Tibial nerve (tissue), 4 donors: ENCODE results near the gene RPL19. TPM values are rescaled to one million over a fixed set of nuclear protein-coding genes. Genes with fewer than 3 reads are reported as not detected.

ENCODE experiments used
- DNase-seq, 2 donors: peaks; one replicate each; pipeline ENCODE4 v3.0.0-alpha.2; 2019; ENCODE audit warnings: low spot score in 2 of 2
- H3K27ac ChIP-seq, 4 donors: fragments of 200-600 bp; sonication (generic) in 3 of 4; one replicate each; pipeline ENCODE4 v1.5.1; 2017 to 2019; ENCODE audit warnings: mild to moderate bottlenecking in 1 of 4
- H3K27me3 ChIP-seq, 2 donors: fragments of 200-600 bp; sonication (generic) in 1 of 2; one replicate each; pipeline versions ENCODE4 v1.5.1 to v1.6.0; 2017 to 2019
- H3K36me3 ChIP-seq, 3 donors: fragments of 200-600 bp; sonication (generic); one replicate each; pipeline ENCODE4 v1.5.1; 2018 to 2019
- H3K4me1 ChIP-seq, 4 donors: fragments of 200-600 bp; sonication (generic) in 3 of 4; one replicate each; pipeline ENCODE4 v1.5.1; 2017 to 2019
- H3K4me3 ChIP-seq, 4 donors: fragments of 200-600 bp; sonication (generic) in 3 of 4; one replicate each; pipeline ENCODE4 v1.5.1; 2017 to 2019; ENCODE audit warnings: mild to moderate bottlenecking in 1 of 4, moderate library complexity in 1 of 4
- H3K9me3 ChIP-seq, 4 donors: fragments of 200-600 bp; sonication (generic) in 3 of 4; one replicate each; pipeline ENCODE4 v1.5.1; 2017 to 2019
- CTCF ChIP-seq, 5 experiments: fragments of 200-600 bp in 3 of 5; fragments of 450-650 bp in 2 of 5; sonication (generic) in 3 of 5; IDR thresholded peaks; one replicate each; pipeline ENCODE4 v1.5.1; 2016 to 2019; ENCODE audit warnings: antibody characterized with exemption in 5 of 5, mild to moderate bottlenecking in 3 of 5, moderate library complexity in 2 of 5
- EP300 ChIP-seq, 2 donors: sonication (generic); formaldehyde crosslinking; IDR thresholded peaks; one replicate each; pipeline ENCODE4 v1.6.1; 2017; ENCODE audit warnings: antibody characterized with exemption in 2 of 2, mild to moderate bottlenecking in 1 of 2
- POLR2A ChIP-seq, 2 donors: fragments of 450-650 bp; IDR thresholded peaks; one replicate each; pipeline ENCODE4 v1.6.1; 2017; ENCODE audit warnings: antibody characterized with exemption in 2 of 2, mild to moderate bottlenecking in 2 of 2, moderate library complexity in 2 of 2
- WGBS, 2 donors: methylation state at CpG; one replicate each; pipeline ENCODE4 v1.1.5; 2018; 5-methylcytosine and 5-hydroxymethylcytosine counted together
- total RNA-seq, 4 donors: library from RNA; depleted of rRNA; stranded (reverse); fragments of >200 nt; gene quantifications; one replicate each; pipeline ENCODE4 v1.1.0, GENCODE V29; 2016

The RPL19 gene
- total RNA-seq, 4 donors from 2014 or later: 2,381 to 3,486 (median 2,809) TPM

- no peak for TF ChIP-seq POLR2A (IDR thresholded peaks at IDR 0.05)
- no peak for TF ChIP-seq CTCF (IDR thresholded peaks at IDR 0.05)
- no peak for TF ChIP-seq EP300 (IDR thresholded peaks at IDR 0.05)
- 8 to 15% methylated on average over 7 to 21 of the region's 22 CpGs for WGBS, 2 donors
- H3K36me3 ChIP-seq: peaks cover 0 to 3% (median 0%) of the 10 kb centered on the region in 3 donors
- H3K4me1 ChIP-seq: peaks cover 0 to 24% (median 18%) of the 10 kb centered on the region in 4 donors
- peak overlapping the region; percentile 15 to 43 (median 35) for H3K4me3 ChIP-seq
- peak overlapping the region in 2 of 4 donors; percentile 22 to 42 for H3K27ac ChIP-seq
- peaks cover 0 to 35% of the 10 kb centered on the region in 2 donors for H3K27me3 ChIP-seq
- DNase-seq: no peak
- H3K9me3 ChIP-seq: no peaks in the 10 kb centered on the region
Observed at GRCh38 chr17:39210093-39210434, 10.0 kb downstream of the RPL19 start.

GRCh38 chr17:39212195-39212810 lies 12.2 kb downstream of the RPL19 start:
- DNase-seq: no peak
- H3K9me3 ChIP-seq: no peaks in the 10 kb centered on the region
- peaks cover 0 to 55% of the 10 kb centered on the region in 2 donors for H3K27me3 ChIP-seq
- no peaks in the 10 kb centered on the region for H3K36me3 ChIP-seq
- 77% methylated on average over 8 to 11 of the region's 11 CpGs for WGBS, 2 donors
- H3K27ac ChIP-seq: no peak overlapping the region
- no peak overlapping the region for H3K4me3 ChIP-seq
- H3K4me1 ChIP-seq: peaks cover 0 to 24% (median 18%) of the 10 kb centered on the region in 4 donors
- TF ChIP-seq POLR2A (IDR thresholded peaks at IDR 0.05) (no peak), EP300 (IDR thresholded peaks at IDR 0.05) (no peak), CTCF (IDR thresholded peaks at IDR 0.05) (no peak)

- no peak for DNase-seq
- Histone ChIP-seq H3K27me3 (peaks cover 0 to 59% of the 10 kb centered on the region in 2 donors), H3K9me3 (no peaks in the 10 kb centered on the region), H3K4me1 (peaks cover 0 to 25% (median 19%) of the 10 kb centered on the region in 4 donors), H3K36me3 (no peaks in the 10 kb centered on the region), H3K27ac (no peak overlapping the region), H3K4me3 (no peak overlapping the region)
- WGBS, 2 donors: 53 to 63% methylated on average over 16 of the region's 16 CpGs
- TF ChIP-seq CTCF (IDR thresholded peaks at IDR 0.05) (no peak), POLR2A (IDR thresholded peaks at IDR 0.05) (no peak), EP300 (IDR thresholded peaks at IDR 0.05) (no peak)
Observed at GRCh38 chr17:39212841-39213480, 12.9 kb downstream of the RPL19 start.

GRCh38 chr17:39213852-39214251 lies 13.8 kb downstream of the RPL19 start:
- Histone ChIP-seq H3K36me3 (no peaks in the 10 kb centered on the region), H3K27ac (no peak overlapping the region), H3K4me1 (peaks cover 0 to 22% (median 14%) of the 10 kb centered on the region in 4 donors), H3K9me3 (no peaks in the 10 kb centered on the region), H3K27me3 (peaks cover 0 to 65% of the 10 kb centered on the region in 2 donors), H3K4me3 (no peak overlapping the region)
- 73 to 84% methylated on average over 7 to 9 of the region's 9 CpGs for WGBS, 2 donors
- TF ChIP-seq EP300 (IDR thresholded peaks at IDR 0.05) (no peak), POLR2A (IDR thresholded peaks at IDR 0.05) (no peak), CTCF (IDR thresholded peaks at IDR 0.05) (no peak)
- no peak for DNase-seq

- Histone ChIP-seq H3K36me3 (no peaks in the 10 kb centered on the region), H3K9me3 (no peaks in the 10 kb centered on the region), H3K4me3 (no peak overlapping the region), H3K27ac (no peak overlapping the region), H3K4me1 (peaks cover 0 to 6% (median 0%) of the 10 kb centered on the region in 4 donors), H3K27me3 (peaks cover 0 to 46% of the 10 kb centered on the region in 2 donors)
- WGBS, 2 donors: 26 to 33% methylated on average over 23 to 24 of the region's 24 CpGs
- TF ChIP-seq POLR2A (IDR thresholded peaks at IDR 0.05): no peak
- no peak for TF ChIP-seq CTCF (IDR thresholded peaks at IDR 0.05)
- no peak for TF ChIP-seq EP300 (IDR thresholded peaks at IDR 0.05)
- DNase-seq: no peak
Observed at GRCh38 chr17:39217734-39218369, 17.8 kb downstream of the RPL19 start.
